GM15510 (cell line): Measurements from ENCODE around the gene WIPF1.

Experiments used
- POLR2A ChIP-seq: IDR thresholded peaks from 3 replicates; pipeline ENCODE4 v1.6.1; 2011; ENCODE audit warnings: borderline replicate concordance; ENCODE audit not compliant: insufficient read length; ENCODE audit errors: extremely low read depth

Gene WIPF1

GRCh38 chr2:174597345-174598047 lies at the start of gene WIPF1:
Gene WIPF1, minus strand, starts transcription at chr2:174597804. Its CDS starts 12,231 bp downstream, at chr2:174585573.
- TF ChIP-seq POLR2A, result peak; percentile 64

- no peak for TF ChIP-seq POLR2A
Observed at GRCh38 chr2:174645296-174645695, 47.7 kb upstream of the WIPF1 start.

GRCh38 chr2:174644406-174644805 lies 46.8 kb upstream of the WIPF1 start:
- TF ChIP-seq POLR2A, result no peak

- TF ChIP-seq POLR2A, result no peak
Observed at GRCh38 chr2:174643356-174643755, 45.8 kb upstream of the WIPF1 start.

GRCh38 chr2:174641168-174641567 lies 43.6 kb upstream of the WIPF1 start:
- TF ChIP-seq POLR2A, result no peak

- TF ChIP-seq POLR2A, result no peak
Observed at GRCh38 chr2:174636987-174637386, 39.4 kb upstream of the WIPF1 start.

GRCh38 chr2:174635776-174636404 lies 38.3 kb upstream of the WIPF1 start:
- TF ChIP-seq POLR2A, result no peak

- TF ChIP-seq POLR2A, result no peak
Observed at GRCh38 chr2:174635015-174635593, 37.5 kb upstream of the WIPF1 start.

- TF ChIP-seq POLR2A, result peak; percentile 4
Observed at GRCh38 chr2:174634130-174635014, 36.8 kb upstream of the WIPF1 start.

- no peak for TF ChIP-seq POLR2A
Observed at GRCh38 chr2:174633623-174633930, 36.0 kb upstream of the WIPF1 start.

- TF ChIP-seq POLR2A, result peak; percentile 19
Observed at GRCh38 chr2:174632841-174633622, 35.4 kb upstream of the WIPF1 start.

- no peak for TF ChIP-seq POLR2A
Observed at GRCh38 chr2:174631009-174631981, 33.7 kb upstream of the WIPF1 start.

- no peak for TF ChIP-seq POLR2A
Observed at GRCh38 chr2:174630107-174630506, 32.5 kb upstream of the WIPF1 start.
